Measurements from ENCODE around the gene CAMK2A. TPM values are rescaled to one million over a fixed set of nuclear protein-coding genes. Genes with fewer than 3 reads are reported as not detected.

Gene CAMK2A
- total RNA-seq, 4 donors from 2014 or later, result 1.4 to 6.9 (median 3.6) TPM

GRCh38 chr5:150190987-150191386 is 98.6 kb downstream of the CAMK2A start:
- 50% methylated on average over 1 of the region's 2 CpGs; no CpG with 5 or more reads in 1 of the 2 donors for WGBS, 2 donors (ENCODE audit: low coverage in 1 of 2)
- H3K36me3 ChIP-seq, result no peaks in the 10 kb centered on the region
- no peak overlapping the region for H3K27ac ChIP-seq
- no peak overlapping the region for H3K4me3 ChIP-seq
- H3K4me1 ChIP-seq, result peaks cover 0 to 8% (median 6%) of the 10 kb centered on the region in 3 donors
- TF ChIP-seq POLR2AphosphoS5 (IDR thresholded peaks at IDR 0.05), result no peak
- TF ChIP-seq EP300 (IDR thresholded peaks at IDR 0.05), result no peak
- TF ChIP-seq, protein P1, sequence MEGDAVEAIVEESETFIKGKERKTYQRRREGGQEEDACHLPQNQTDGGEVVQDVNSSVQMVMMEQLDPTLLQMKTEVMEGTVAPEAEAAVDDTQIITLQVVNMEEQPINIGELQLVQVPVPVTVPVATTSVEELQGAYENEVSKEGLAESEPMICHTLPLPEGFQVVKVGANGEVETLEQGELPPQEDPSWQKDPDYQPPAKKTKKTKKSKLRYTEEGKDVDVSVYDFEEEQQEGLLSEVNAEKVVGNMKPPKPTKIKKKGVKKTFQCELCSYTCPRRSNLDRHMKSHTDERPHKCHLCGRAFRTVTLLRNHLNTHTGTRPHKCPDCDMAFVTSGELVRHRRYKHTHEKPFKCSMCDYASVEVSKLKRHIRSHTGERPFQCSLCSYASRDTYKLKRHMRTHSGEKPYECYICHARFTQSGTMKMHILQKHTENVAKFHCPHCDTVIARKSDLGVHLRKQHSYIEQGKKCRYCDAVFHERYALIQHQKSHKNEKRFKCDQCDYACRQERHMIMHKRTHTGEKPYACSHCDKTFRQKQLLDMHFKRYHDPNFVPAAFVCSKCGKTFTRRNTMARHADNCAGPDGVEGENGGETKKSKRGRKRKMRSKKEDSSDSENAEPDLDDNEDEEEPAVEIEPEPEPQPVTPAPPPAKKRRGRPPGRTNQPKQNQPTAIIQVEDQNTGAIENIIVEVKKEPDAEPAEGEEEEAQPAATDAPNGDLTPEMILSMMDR (IDR thresholded peaks at IDR 0.05), result no peak
- no peak for TF ChIP-seq POLR2A (IDR thresholded peaks at IDR 0.05)
- ATAC-seq, result no peak
- H3K9me3 ChIP-seq, result no peaks in the 10 kb centered on the region
- H3K27me3 ChIP-seq, result peaks cover 44% of the 10 kb centered on the region

GRCh38 chr5:150190503-150190979 is 99.0 kb downstream of the CAMK2A start:
- TF ChIP-seq, protein P1 (IDR thresholded peaks at IDR 0.05), result no peak
- TF ChIP-seq POLR2AphosphoS5 (IDR thresholded peaks at IDR 0.05) (no peak), EP300 (IDR thresholded peaks at IDR 0.05) (no peak), POLR2A (IDR thresholded peaks at IDR 0.05) (no peak)
- Histone ChIP-seq H3K27me3 (peaks cover 44% of the 10 kb centered on the region), H3K27ac (no peak overlapping the region), H3K9me3 (no peaks in the 10 kb centered on the region), H3K4me1 (peaks cover 0 to 8% (median 6%) of the 10 kb centered on the region in 3 donors), H3K4me3 (no peak overlapping the region), H3K36me3 (no peaks in the 10 kb centered on the region)
- ATAC-seq, result no peak
- WGBS, 2 donors (ENCODE audit: low coverage in 1 of 2), result no CpG with 5 or more reads among the region's 16 CpGs

DNA sequence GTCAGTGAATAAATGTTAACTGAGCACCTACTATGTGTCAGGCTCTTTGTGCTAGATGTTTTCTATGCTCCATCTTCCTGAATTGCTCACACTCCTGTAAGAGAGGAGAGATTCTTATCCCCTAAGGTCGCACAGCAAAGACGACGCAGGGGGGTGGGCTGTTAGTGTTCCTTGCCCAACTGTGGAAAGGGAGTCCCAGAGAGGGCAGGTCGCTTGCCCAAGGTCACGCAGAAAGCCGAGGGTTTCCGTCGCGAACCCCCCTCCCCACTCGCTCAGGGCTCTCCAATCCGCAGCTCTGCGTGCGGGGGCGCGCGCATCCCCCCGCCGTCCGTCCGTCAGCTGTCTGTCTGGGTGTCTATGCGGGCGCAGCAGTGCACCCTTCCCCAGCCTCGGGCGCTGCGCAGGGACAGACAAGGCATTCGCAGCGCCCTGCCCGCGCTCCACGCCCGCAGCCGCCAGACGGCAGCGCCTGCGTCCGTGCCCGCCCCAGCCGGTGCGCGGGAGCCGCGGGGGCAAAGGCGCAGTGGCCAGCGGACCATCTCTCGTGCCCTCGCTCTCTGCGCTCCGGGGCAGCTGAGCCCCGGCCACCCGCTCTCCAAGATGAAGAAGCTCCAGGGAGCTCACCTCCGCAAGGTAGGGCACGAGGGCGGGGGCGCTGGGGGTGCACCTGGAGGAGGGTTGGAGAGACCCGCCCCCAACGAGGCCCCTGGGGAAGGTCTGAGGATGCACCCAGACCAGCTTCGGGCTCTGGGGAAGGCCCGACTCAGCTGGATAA is 99.7 kb downstream of the CAMK2A start, which contains the start of gene SLC6A7:
Gene SLC6A7, plus strand, starts transcription at position 335 of the 775 bp plus-strand sequence. Its CDS starts 266 bp downstream, at position 601.
- Histone ChIP-seq H3K27ac (no peak within 1 kb of the TSS), H3K36me3 (no peaks in the 10 kb centered on the region), H3K9me3 (no peaks in the 10 kb centered on the region), H3K4me3 (peak within 1 kb of the TSS in 1 of 2 donors; percentile 10), H3K27me3 (peaks cover 44% of the 10 kb centered on the region), H3K4me1 (peaks cover 0 to 8% (median 6%) of the 10 kb centered on the region in 3 donors)
- TF ChIP-seq POLR2A (IDR thresholded peaks at IDR 0.05), result no peak
- TF ChIP-seq, protein P1 (IDR thresholded peaks at IDR 0.05), result no peak
- 20 to 31% methylated on average over 1 to 3 of the region's 58 CpGs for WGBS, 2 donors (ENCODE audit: low coverage in 1 of 2)
- ATAC-seq, result no peak

DNA sequence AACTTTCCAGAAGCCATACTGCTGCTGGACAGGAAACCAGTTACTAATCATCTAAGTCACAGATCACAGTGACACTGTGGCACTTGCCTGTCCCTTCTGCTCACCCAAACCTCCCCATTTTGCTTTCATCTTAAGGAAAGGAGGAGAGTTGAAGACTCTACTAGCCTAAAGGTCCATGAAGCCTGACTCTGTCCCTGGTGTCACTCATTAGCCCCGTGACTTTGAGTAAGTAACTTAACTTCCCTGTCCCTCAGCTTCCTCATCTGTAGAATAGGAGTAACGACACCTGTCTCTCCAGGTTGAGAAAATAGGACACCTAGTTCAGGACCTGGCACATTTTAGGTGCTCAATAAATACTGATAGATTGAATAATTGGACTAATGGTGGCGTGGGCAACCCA is 100.2 kb downstream of the CAMK2A start:
- Histone ChIP-seq H3K36me3 (no peaks in the 10 kb centered on the region), H3K9me3 (no peaks in the 10 kb centered on the region), H3K27me3 (peaks cover 44% of the 10 kb centered on the region), H3K4me3 (no peak overlapping the region), H3K27ac (no peak overlapping the region), H3K4me1 (peaks cover 0 to 8% (median 6%) of the 10 kb centered on the region in 3 donors)
- 58 to 75% methylated on average over 2 to 3 of the region's 3 CpGs for WGBS, 2 donors (ENCODE audit: low coverage in 1 of 2)
- TF ChIP-seq EP300 (IDR thresholded peaks at IDR 0.05) (no peak), POLR2A (IDR thresholded peaks at IDR 0.05) (no peak), POLR2AphosphoS5 (IDR thresholded peaks at IDR 0.05) (no peak)
- TF ChIP-seq, protein P1 (IDR thresholded peaks at IDR 0.05), result no peak
- ATAC-seq, result no peak

All from gastroesophageal sphincter (tissue), 4 donors.